Fibroblast of skin of scalp (primary cell): ENCODE results near the gene MAP2K6.
A peak's percentile ranks its signal among the peaks of the same experiment; 100 is the strongest.

Experiments
- DNase-seq: peaks from one replicate; pipeline ENCODE4 v3.0.0-alpha.2; 2013

Gene MAP2K6

DNA sequence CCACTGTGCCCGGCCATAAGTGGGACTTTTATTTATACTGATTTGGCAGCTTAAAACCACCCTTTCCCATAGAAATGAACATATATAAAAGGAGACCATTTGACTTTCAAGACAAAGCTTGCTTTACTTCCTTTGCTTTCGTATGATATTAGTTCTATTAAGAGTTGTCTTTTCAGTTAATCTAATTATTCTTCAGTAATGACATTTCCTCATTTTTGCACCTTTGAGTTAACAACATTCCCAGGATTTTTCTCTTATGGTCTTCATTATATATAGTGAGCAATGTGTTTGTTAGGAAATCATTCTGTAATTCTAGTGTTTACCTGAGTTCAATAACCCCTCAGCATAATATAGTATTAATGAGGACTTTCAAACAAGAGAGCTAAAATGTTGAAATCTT is 173.8 kb downstream of the MAP2K6 start:
- no peak for DNase-seq

DNA sequence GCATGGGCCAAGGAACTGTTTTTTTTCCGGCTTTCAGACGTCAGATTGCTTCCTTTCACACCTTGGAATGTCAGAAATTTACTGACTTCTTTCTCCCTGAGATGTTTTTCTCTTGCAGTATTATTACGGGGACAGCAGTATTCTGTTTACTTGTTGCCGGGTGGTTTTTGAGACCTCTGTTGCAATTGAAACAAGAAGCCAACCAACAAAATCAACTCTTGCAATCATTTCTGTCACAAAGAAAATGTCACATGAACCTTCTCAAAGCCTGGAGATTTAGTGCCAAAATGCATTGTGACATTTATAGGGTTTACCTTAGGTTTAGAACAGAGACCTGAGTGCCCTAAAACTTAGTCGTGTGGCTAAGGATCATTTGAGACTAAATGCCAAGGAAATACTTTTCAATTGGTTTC is 174.3 kb downstream of the MAP2K6 start:
- DNase-seq = no peak

DNA sequence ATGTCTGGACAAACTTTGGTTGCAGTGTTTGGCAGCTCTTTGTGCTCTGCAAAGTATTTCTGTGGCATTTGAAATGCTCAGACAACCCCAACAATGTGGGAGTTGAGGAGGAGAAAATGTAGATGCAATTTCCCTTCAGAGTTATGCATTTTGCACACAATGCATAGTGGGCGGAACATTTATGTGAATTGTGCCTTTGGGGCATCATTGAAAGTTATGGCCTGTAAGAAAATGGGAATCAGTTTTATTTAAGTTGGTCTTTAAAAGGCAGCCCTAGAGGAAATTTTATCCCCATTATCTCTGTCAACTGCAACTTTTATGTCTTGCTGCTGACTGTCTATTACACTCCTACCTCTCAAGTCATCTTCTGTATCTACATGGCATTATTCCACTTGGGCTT is 176.2 kb downstream of the MAP2K6 start:
- DNase-seq = no peak

DNA sequence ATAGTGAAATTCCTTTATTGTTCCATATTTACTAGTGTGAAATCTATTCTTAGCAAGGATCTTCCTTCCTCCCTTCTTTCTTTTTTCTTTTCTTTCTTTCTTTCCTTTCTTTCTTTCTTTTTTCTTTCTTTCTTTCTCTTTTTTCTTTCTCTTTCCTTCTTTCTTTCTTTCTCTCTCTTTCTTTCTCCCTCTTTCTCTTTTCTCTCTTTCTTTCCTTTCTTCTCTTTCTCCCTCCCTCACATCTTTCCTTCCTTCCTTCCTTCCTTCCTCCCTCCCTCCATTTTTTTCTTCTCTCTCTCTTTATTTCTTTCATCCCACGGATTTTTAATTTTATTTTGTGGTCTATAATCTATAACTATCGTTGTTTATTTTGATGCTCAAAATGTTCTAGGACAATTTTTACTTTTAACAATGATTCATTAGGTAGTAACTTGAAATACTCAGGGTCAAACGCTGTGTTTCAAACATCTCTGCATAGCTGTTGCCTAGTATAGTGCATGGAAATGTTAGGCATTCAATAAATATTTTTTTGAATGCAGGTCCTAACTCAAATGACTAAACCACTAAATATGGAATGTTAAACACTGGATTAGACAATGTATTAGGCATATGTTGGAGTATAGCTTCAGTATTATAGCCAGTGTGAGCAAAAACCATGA is 178.3 kb downstream of the MAP2K6 start:
- peak; percentile 85 for DNase-seq

DNA sequence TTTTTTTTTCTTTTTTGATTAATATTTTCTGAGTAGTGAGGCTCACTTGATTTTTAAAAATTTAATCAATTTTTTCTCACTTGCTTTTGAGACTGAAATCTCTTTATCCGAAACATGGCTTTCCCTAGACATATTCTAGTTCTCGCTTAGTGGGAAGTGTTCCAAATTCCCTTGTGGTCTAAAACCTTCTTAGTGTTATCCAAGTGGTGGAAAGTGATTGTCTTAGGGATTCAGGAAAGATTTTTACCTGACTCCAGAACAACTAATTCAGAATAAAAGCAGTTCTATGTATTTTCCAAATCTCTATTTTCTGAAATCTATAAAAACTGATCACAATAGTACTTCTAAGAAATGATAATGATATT is 178.8 kb downstream of the MAP2K6 start:
- DNase-seq = no peak

DNA sequence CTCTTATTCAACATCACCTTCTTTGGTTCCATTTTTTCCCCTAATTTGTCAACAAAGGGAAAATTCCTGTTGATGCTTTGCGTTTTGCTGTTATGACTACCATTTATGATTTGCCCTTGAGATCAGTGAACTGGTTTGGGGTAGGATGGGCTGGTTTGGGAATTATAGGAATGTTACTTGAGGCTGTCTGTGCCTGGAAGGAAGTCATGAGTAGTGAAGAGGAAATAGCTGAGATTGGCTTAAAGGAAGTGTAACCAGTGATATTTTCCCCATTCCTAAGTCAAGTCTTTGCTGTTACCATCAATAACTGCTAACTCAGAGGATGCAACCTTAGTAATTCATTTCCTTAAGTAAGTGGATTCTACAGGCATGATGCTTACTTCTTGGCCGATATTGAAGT is 179.2 kb downstream of the MAP2K6 start:
- peak; percentile 44 for DNase-seq

DNA sequence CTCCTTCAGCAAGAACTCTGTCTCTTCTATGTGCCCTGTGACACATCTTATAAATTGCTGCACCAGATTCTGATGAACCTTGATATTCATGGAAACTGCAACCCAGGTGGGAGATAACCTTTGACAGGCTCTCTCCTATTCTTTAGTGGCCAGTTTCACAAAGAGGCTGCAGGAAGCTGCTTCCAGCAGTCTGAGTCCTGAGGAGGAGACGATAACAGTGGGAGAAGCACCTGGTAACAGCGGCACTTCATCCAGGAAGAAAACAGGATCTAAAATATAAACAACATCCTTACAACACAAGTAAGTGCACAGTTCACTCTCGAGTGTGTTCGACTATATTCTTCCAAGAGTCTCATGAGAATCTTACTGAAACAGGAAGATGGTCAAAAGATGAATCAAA is 180.1 kb downstream of the MAP2K6 start:
- no peak for DNase-seq

DNA sequence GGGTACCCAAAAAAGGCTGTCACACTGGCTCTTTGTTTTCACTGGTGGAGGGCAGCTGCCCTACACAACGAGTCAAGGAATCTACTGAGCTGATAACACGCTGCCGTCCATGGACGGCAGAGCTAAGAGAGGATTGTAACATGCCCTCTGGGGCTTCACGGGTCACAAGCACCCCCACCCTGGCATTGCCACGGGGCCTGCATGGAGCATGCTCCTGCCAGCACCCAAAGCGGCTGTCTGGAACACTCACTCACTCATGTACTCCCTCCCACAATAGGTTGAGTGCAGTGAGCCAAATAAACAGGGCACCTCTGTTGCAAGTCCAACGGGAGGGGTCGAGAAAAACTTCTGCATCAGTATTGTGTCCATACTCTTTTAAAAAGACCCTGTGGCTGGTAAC is 181.6 kb downstream of the MAP2K6 start:
- no peak for DNase-seq

DNA sequence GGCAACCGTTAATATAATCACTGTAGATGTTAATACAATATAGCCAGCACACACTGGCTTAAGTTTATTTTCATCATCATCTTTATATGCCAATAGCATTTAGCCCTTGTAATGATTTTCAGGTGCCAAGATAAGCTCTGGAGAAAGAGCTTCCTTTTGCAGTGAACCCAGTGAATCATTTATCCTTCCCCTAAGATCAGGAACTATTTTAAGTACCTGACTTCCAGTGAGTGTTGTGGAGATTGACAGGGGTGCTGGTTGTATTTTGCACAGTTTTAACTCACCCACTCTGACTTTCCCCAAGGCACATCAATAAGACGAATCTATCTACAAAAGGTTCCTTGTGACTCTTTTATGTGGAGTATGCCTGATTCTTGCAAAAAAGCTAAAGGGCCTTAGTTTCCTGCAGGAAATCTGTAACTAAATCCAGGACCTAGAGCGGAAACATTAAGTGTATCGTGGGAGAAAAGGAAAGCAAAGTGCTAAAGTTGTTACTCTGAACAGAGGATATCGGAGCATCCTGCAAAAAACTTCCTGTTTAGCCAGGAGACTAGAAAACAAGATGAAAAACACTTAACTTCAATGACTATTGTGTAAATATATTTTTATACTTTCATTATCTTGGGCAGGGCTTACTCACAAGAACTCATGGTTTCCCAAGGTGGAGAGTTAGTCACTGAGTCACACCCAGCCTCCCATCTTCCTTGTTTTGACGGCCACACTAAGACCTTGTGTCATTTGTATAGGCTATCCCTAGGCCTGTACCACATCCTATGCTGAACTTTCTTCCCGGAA is 183.6 kb downstream of the MAP2K6 start:
- DNase-seq = no peak

DNA sequence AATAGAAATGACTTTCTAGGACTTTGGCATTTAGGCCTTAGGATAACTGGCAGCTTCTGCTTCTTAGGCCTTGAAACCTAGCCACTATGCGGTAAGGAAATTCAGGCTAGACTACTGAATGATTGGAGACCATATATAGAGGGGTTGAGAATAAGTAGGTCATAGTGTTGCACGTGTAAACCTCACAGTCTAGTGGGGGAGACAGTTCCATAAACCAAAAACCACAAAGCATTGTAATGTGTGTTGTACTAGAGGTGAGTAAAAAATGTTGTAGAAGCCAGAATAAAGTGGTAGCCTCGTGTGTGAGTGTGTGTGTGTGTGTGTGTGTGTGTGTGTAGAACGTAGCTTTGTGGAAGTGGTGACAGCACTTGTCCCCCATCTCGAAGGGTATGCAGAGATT is 188.5 kb downstream of the MAP2K6 start:
- no peak for DNase-seq
